ENCODE results near the gene PALMD. TPM values are rescaled to one million over a fixed set of nuclear protein-coding genes. Genes with fewer than 3 reads are reported as not detected.

PALMD gene
- total and polyA plus RNA-seq, 2 of the 8 experiments (the other 6 are each of a cell fraction or from before 2014, with no cell fraction given): not detected

DNA sequence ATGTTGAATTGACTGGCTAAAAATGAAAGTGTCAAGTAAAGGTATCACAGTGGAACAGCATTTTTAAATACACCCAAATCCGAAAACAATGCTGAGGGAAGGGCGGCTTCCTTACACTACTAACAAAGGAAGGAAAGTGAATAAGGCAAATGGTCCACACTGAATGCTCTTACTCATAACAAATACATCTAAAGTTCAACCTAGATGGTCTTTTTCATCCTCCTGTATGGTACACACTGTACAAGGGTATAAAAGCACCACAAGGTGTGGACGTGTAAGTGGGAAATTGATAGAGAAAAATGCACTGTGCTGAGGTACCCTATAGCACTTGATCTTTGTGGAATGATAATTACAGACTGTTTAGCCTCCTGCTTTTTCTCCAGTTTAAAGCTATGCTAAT lies 7.1 kb upstream of the PALMD start:
- no peak for FAIRE-seq
- no peak overlapping the region for H3K56ac ChIP-seq (replicated peaks; ENCODE audit: insufficient read length, low read depth, low read length)
- no peaks in the 10 kb centered on the region for H3K79me2 ChIP-seq (ENCODE audit: control insufficient read depth in 1 of 2, insufficient read depth in 2 of 2, low read length in 2 of 2)
- TF ChIP-seq HDAC2 (IDR thresholded peaks at IDR 0.05; ENCODE audit: borderline replicate concordance in 1 of 2, low read depth in 2 of 2, low read length in 2 of 2): no peak
- no peak for TF ChIP-seq TAF7 (optimal IDR thresholded peaks at IDR 0.05; ENCODE audit: borderline replicate concordance, low read depth, low read length)
- no peak overlapping the region for H4K8ac ChIP-seq (ENCODE audit: extremely low read depth, insufficient read depth, low read length)
- no peak overlapping the region for H3K4me3 ChIP-seq (ENCODE audit: extremely low read depth in 1 of 4, insufficient read depth in 2 of 4, low read depth in 3 of 4, low read length in 4 of 4)
- no peaks in the 10 kb centered on the region for H3K9me3 ChIP-seq (ENCODE audit: insufficient read depth in 2 of 2, low read depth in 1 of 2, low read length in 1 of 2)
- H2BK5ac ChIP-seq (ENCODE audit: low read depth, low read length): no peak overlapping the region
- H3K14ac ChIP-seq (ENCODE audit: insufficient read length): no peak overlapping the region
- no peak overlapping the region for H2BK20ac ChIP-seq (ENCODE audit: low read length)
- no peaks in the 10 kb centered on the region for H3K36me3 ChIP-seq (ENCODE audit: control insufficient read depth in 2 of 4, insufficient read depth in 4 of 4, low read length in 3 of 4)
- no peaks in the 10 kb centered on the region for H3K23me2 ChIP-seq (ENCODE audit: low read depth, low read length)
- H3K4me1 ChIP-seq (replicated peaks in 1 of 4; ENCODE audit: control insufficient read depth in 3 of 4, insufficient read depth in 4 of 4, low read length in 3 of 4): peaks cover 0 to 2% (median 0%) of the 10 kb centered on the region in 4 experiments; a peak in 1 of 7 replicates
- H4K91ac ChIP-seq (replicated peaks; ENCODE audit: insufficient read length, low read length): no peak overlapping the region
- no peak overlapping the region for H3K18ac ChIP-seq (ENCODE audit: extremely low read depth, low read length)
- no peak overlapping the region for H2AK5ac ChIP-seq (ENCODE audit: low read depth, low read length)
- no peaks in the 10 kb centered on the region for H3K79me1 ChIP-seq (ENCODE audit: low read depth, low read length)
- H3K27ac ChIP-seq (ENCODE audit: low read depth, low read length): no peak overlapping the region
- no peaks in the 10 kb centered on the region for H4K20me1 ChIP-seq (replicated peaks in 1 of 2; ENCODE audit: control insufficient read depth in 1 of 2, insufficient read depth in 2 of 2, low read length in 2 of 2)
- no peak overlapping the region for H2BK120ac ChIP-seq (replicated peaks; ENCODE audit: low read depth, low read length)
- H3K9ac ChIP-seq (replicated peaks in 1 of 4; ENCODE audit: extremely low read depth in 1 of 4, low read depth in 3 of 4, low read length in 3 of 4): no peak overlapping the region
- H3K23ac ChIP-seq (ENCODE audit: insufficient read length): no peak overlapping the region
- H3K4me2 ChIP-seq (ENCODE audit: insufficient read depth in 1 of 2, low read depth in 2 of 2, low read length in 2 of 2): no peak overlapping the region
- no peak overlapping the region for H3K4ac ChIP-seq (replicated peaks; ENCODE audit: insufficient read length, low read depth, low read length)
- H4K5ac ChIP-seq (ENCODE audit: insufficient read length, low read depth, low read length): no peak overlapping the region
- 93% methylated on average over 3 of the region's 3 CpGs; no CpG with 5 or more reads in 1 of the 2 experiments for WGBS, 2 experiments (ENCODE audit: extremely low coverage in 1 of 2, insufficient coverage in 1 of 2, insufficient read length in 1 of 2, insufficient replicate concordance in 2 of 2, low coverage in 1 of 2, low lambda C conversion rate in 2 of 2, missing lambda C conversion rate in 1 of 2)
- H2AFZ ChIP-seq (ENCODE audit: low read length): no peak overlapping the region
- no peak for DNase-seq (ENCODE audit: low read depth in 1 of 2, low spot score in 2 of 2)
- H2BK12ac ChIP-seq (ENCODE audit: low read depth, low read length): no peak overlapping the region
- ChIA-PET CTCF (ENCODE audit: partially characterized antibody) (interaction anchor here (0.7 kb wide), 1 partner anchor 47 kb away, joined by 3 read pairs; no protein-coding TSS in a partner anchor), POLR2A (ENCODE audit: partially characterized antibody) (no interaction called here)
- no peak overlapping the region for H2BK15ac ChIP-seq (ENCODE audit: low read length)
- no peaks in the 10 kb centered on the region for H3K27me3 ChIP-seq (replicated peaks in 1 of 4; ENCODE audit: control insufficient read depth in 3 of 4, extremely low read depth in 1 of 4, insufficient read depth in 3 of 4, low read length in 3 of 4)
